22Rv1 (cell line): ENCODE data around the gene CTU2.
A peak's percentile ranks its signal among the peaks of the same experiment; 100 is the strongest.

Experiments used
- H3K27ac ChIP-seq: fragments of 450-650 bp; 2 replicates; pipeline ENCODE4 v1.5.1; 2017
- CTCF ChIP-seq: fragments of 450-650 bp; IDR thresholded peaks from 2 replicates; pipeline ENCODE4 v1.5.1; 2017; ENCODE audit warnings: mild to moderate bottlenecking
- ZFX ChIP-seq: fragments of 450-650 bp; IDR thresholded peaks from 2 replicates; pipeline ENCODE4 v1.6.1; 2017; ENCODE audit warnings: antibody characterized with exemption, borderline replicate concordance

The CTU2 gene

GRCh38 chr16:88706229-88706964 lies at the start of gene CTU2, which contains the start of gene RNF166:
TSS of gene CTU2 (plus strand) at chr16:88706503. CDS start at chr16:88706531, 28 bp downstream.
TSS of gene RNF166 (minus strand) at chr16:88706408. CDS start at chr16:88706325, 83 bp downstream.
- TF ChIP-seq CTCF: no peak
- no peak for TF ChIP-seq ZFX
- H3K27ac ChIP-seq: peak within 1 kb of the TSS; percentile 69

- TF ChIP-seq CTCF (no peak), ZFX (no peak)
- no peak overlapping the region for H3K27ac ChIP-seq
These were observed 48.9 kb upstream of the CTU2 start for GRCh38 chr16:88657371-88657770.

GRCh38 chr16:88658714-88659113 lies 47.6 kb upstream of the CTU2 start:
- H3K27ac ChIP-seq: no peak overlapping the region
- no peak for TF ChIP-seq CTCF
- no peak for TF ChIP-seq ZFX

- H3K27ac ChIP-seq: no peak overlapping the region
- TF ChIP-seq ZFX (no peak), CTCF (no peak)
These were observed 47.1 kb upstream of the CTU2 start for GRCh38 chr16:88659160-88659559.

GRCh38 chr16:88661468-88661867 lies 44.8 kb upstream of the CTU2 start:
- TF ChIP-seq CTCF (no peak), ZFX (no peak)
- peak overlapping the region; percentile 78; the same call in 1 of the 2 replicates for H3K27ac ChIP-seq

GRCh38 chr16:88662222-88662842 lies 44.0 kb upstream of the CTU2 start:
- peak overlapping the region; percentile 78 for H3K27ac ChIP-seq
- TF ChIP-seq CTCF (no peak), ZFX (no peak)

GRCh38 chr16:88662843-88663606 lies 43.3 kb upstream of the CTU2 start, which contains the start of gene MVD:
TSS of gene MVD (minus strand) at chr16:88663091. CDS start at chr16:88663080, 11 bp downstream.
- peak within 1 kb of the TSS; percentile 78 for H3K27ac ChIP-seq
- TF ChIP-seq ZFX (no peak), CTCF (0 out of 2 replicates have a peak, but pooled peaks have one; percentile 6)
